ENCODE results near the gene SPATA1.

- no peak for TF ChIP-seq CTCF (IDR thresholded peaks at IDR 0.05; ENCODE audit: low read depth, low read length, poor library complexity, severe bottlenecking)
- no peak for TF ChIP-seq EZH2phosphoT487 (IDR thresholded peaks at IDR 0.05; ENCODE audit: borderline replicate concordance, low read length)
Observed at GRCh38 chr1:84504580-84505492, 1.4 kb upstream of the SPATA1 start.
